Immature natural killer cell (primary cell): ENCODE measurements around the gene GPR26. TPM values are rescaled to one million over a fixed set of nuclear protein-coding genes. Genes with fewer than 3 reads are reported as not detected.

Source experiments
- DNase-seq, 3 donors: peaks; one replicate each; pipeline ENCODE4 v3.0.0; 2022; ENCODE audit warnings: mixed read lengths in 1 of 3
- H3K27ac Mint-ChIP-seq, 6 donors: one replicate each; pipeline ENCODE4 v1.8.0; 2020; ENCODE audit warnings: mixed read lengths in 6 of 6, mild to moderate bottlenecking in 5 of 6, inconsistent platforms in 4 of 6, moderate library complexity in 3 of 6
- H3K27me3 Mint-ChIP-seq, 3 donors: one replicate each; pipeline ENCODE4 v1.8.0; 2020 to 2021; ENCODE audit warnings: low read depth in 3 of 3, mild to moderate bottlenecking in 3 of 3, mixed read lengths in 3 of 3, moderate library complexity in 3 of 3, inconsistent platforms in 1 of 3
- H3K36me3 Mint-ChIP-seq, 3 donors: one replicate each; pipeline ENCODE4 v1.8.0; 2020; ENCODE audit warnings: mixed read lengths in 3 of 3, inconsistent platforms in 2 of 3, mild to moderate bottlenecking in 2 of 3
- H3K4me1 Mint-ChIP-seq, 2 donors: one replicate each; pipeline ENCODE4 v1.8.0; 2020; ENCODE audit warnings: inconsistent platforms in 2 of 2, mild to moderate bottlenecking in 2 of 2, mixed read lengths in 2 of 2, moderate library complexity in 1 of 2
- H3K4me3 Mint-ChIP-seq, 5 donors: one replicate each; pipeline ENCODE4 v1.8.0; 2020; ENCODE audit warnings: mild to moderate bottlenecking in 5 of 5, mixed read lengths in 5 of 5, inconsistent platforms in 3 of 5, moderate library complexity in 3 of 5
- H3K9me3 Mint-ChIP-seq, 6 donors: one replicate each; pipeline ENCODE4 v1.8.0; 2020; ENCODE audit warnings: mild to moderate bottlenecking in 6 of 6, mixed read lengths in 6 of 6, inconsistent platforms in 4 of 6, moderate library complexity in 3 of 6
- polyA plus RNA-seq, 3 donors: library from polyadenylated mRNA; unstranded; fragments of 300-500 nt; fragmentation: Illumina TruSeq; gene quantifications; one replicate each; pipeline ENCODE4 v1.2.3, GENCODE V29; 2021

GPR26 gene
- polyA plus RNA-seq, 3 donors from 2014 or later, result not detected

DNA sequence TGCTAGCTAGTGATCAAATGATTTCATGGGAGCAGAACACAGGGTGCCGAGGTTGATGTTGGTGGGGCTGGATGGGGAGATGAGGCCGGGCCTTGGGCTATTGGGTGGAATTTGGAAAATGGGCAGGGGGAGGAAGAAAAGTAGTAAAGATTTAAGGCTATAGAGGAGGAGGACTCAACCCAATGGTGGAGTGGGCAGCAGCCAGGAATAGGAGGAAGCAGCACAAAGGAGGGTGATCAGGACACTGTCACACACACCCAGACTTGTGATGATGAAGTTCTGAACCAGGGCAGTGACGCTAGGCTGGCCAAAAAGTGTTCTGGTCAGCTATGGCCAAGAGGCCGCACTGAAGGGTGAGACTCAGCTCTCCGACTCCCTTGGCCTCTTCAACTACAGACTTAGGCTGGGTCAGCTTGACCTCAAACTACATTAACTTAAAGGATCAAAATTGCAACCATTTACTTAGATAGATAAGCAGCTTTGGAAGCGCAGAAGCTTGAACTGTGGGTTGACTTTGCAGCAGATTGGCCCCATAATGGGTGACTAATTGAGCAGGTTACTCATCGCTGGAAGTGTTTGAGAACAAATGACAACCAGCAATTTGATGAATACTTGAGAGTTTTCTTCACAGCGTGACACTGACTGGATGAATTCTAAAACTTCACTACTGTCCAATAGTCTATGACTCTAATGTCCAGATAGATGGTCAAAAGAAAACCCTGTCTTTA is 29.4 kb upstream of the GPR26 start:
- Mint-ChIP-seq H3K27ac (no peak overlapping the region), H3K4me1 (no peaks in the 10 kb centered on the region), H3K36me3 (no peaks in the 10 kb centered on the region), H3K27me3 (peaks cover 4 to 9% (median 5%) of the 10 kb centered on the region in 3 donors), H3K9me3 (peaks cover 0 to 4% (median 0%) of the 10 kb centered on the region in 6 donors), H3K4me3 (no peak overlapping the region)
- DNase-seq, result no peak

DNA sequence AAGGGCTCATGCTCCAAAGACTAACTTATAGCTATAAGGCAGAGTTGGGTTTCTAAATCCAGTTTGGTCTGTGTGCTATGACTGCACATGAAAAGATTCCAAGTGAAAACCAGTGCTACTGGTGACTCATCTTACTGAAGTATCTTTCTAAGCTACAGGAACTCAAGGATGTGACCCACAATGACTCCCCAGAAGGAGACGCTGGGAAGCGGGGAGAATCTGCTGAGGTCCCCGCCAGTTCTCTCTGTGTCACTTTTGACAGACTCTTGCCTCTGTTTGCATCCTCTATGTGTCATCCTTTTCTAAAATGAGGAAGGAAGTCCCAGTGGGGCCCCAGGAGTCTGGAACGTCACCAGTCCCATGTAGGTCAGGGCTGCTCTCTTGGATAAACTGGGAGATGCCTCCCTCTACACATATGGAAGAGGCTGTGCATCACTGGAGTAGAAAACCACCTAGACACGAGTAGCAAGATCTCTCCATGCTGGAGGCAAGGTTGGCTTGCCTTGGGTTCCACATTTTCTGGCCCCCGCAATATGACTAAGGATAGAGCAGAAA is 28.8 kb upstream of the GPR26 start:
- Mint-ChIP-seq H3K36me3 (no peaks in the 10 kb centered on the region), H3K9me3 (peaks cover 0 to 4% (median 0%) of the 10 kb centered on the region in 6 donors), H3K27me3 (peaks cover 6 to 9% (median 7%) of the 10 kb centered on the region in 3 donors), H3K4me1 (no peaks in the 10 kb centered on the region), H3K27ac (no peak overlapping the region), H3K4me3 (no peak overlapping the region)
- DNase-seq, result no peak

DNA sequence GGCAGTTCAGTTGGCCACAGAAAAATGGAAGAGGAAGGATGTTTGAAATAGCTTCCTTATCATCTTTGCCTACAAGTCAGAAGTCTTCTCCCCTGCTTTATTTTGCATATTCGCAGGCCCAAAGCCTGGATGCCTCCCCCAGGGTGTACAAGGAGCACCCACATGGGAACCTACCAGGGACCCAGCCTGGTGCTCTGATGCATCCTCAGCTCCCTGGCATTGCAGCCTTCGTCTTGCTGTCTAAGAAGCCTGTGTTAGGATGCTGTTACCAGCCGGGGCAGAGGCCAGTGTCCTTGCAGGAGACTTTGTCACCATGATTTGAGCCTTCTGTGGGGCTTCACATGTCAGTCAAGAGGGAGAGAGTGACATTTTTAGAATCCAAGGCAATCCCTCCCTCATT is 27.0 kb upstream of the GPR26 start:
- H3K27me3 Mint-ChIP-seq, result peaks cover 4 to 8% (median 6%) of the 10 kb centered on the region in 3 donors

DNA sequence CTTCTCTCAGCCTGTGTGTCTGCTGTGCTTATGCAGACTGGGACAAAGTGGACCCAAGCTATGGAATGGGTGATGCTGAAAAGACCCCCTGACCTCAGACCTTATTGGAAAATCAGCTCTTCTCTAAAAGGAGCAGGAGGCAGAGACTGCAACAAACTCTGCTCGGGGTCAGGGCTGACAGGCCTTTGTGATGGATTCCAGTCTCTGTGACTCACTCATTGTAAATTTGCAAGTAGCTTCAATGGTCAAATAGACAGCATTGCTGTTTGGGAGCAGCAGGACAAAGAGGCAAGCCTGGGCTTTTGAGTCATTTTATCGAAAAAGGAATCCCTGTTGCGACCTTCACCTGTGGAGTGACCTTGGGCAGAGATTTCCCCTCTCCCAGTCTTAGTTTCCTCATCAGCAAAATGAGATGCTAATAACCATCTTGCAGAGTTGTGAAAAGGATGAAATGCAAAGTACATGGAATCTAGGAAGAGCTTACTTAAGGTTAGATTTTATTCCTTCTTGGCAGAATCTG is 26.1 kb upstream of the GPR26 start:
- DNase-seq, result no peak
- Mint-ChIP-seq H3K9me3 (peaks cover 0 to 2% (median 0%) of the 10 kb centered on the region in 6 donors), H3K27ac (no peak overlapping the region), H3K36me3 (no peaks in the 10 kb centered on the region), H3K27me3 (peaks cover 6 to 8% (median 8%) of the 10 kb centered on the region in 3 donors), H3K4me1 (no peaks in the 10 kb centered on the region), H3K4me3 (no peak overlapping the region)

More for the DNA sequence above, 27.0 kb upstream of the GPR26 start:
- Mint-ChIP-seq H3K4me1 (no peaks in the 10 kb centered on the region), H3K27ac (no peak overlapping the region), H3K9me3 (peaks cover 0 to 2% (median 0%) of the 10 kb centered on the region in 6 donors), H3K36me3 (no peaks in the 10 kb centered on the region), H3K4me3 (no peak overlapping the region)
- no peak for DNase-seq

DNA sequence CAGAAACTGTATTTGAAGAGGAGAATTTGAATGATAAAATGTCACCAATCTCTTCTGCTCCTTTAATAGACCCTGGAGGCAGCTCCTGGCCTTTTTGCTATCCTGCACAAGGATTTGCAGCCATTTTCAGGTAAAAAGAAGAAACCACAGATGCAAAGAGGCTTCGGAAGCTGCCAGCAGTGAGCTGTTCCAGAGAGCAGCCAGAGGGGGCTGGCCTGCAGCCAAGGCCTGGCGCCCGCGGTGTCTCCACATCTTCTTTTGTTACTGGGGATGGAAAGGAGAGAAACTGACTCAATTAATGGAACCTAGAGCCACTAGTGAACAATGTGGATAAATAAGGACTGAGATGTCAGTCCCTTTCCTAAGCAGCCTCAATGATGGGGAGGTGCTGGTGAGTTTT is 23.9 kb upstream of the GPR26 start:
- no peaks in the 10 kb centered on the region for H3K36me3 Mint-ChIP-seq
- no peak overlapping the region for H3K4me3 Mint-ChIP-seq

DNA sequence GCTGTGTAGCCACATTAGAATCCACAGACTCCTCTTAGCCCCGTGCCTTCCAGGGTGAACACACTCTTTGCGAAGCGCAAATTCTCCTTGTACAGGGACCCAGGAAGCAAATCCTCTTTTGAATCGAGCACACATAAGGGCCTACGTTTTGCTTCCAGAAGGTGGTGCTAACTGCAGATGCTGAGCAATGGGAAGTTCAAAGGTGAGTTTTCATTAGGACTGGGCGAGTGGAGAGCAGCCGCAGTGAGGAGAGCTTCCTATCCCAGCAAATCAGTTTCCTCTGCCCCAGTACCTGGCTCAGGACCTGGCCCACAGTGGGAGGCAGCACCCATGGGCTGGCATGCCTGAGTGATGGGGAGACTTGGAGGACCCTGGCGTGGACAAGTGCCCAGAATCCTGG is 23.5 kb upstream of the GPR26 start:
- Mint-ChIP-seq H3K4me3 (no peak overlapping the region), H3K36me3 (no peaks in the 10 kb centered on the region), H3K4me1 (no peaks in the 10 kb centered on the region), H3K27ac (no peak overlapping the region), H3K9me3 (no peaks in the 10 kb centered on the region), H3K27me3 (peaks cover 6 to 9% (median 8%) of the 10 kb centered on the region in 3 donors)
- DNase-seq, result no peak

More for the DNA sequence above, 23.9 kb upstream of the GPR26 start:
- Mint-ChIP-seq H3K27ac (no peak overlapping the region), H3K27me3 (peaks cover 6 to 8% (median 8%) of the 10 kb centered on the region in 3 donors), H3K4me1 (no peaks in the 10 kb centered on the region), H3K9me3 (no peaks in the 10 kb centered on the region)
- no peak for DNase-seq

DNA sequence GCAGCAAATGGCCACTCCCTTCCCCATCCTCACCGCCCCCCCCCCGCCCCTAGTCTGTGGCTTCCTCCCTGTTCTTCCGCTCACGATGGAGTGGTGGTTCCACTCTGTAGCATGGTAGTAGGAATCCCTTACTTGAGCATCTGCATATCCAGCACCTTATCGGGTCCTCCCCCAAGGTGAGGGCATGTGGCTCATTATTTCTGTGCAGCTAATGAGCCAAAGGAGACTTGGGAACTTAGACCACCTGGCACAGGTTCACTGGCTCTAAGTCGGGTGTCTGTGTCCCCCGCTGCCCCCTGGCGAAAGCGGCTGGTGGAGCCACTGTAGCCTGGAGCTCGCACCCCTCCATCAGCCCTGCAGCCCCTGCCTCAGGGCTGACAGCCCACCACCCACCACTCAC is 22.8 kb upstream of the GPR26 start:
- Mint-ChIP-seq H3K4me1 (no peaks in the 10 kb centered on the region), H3K27me3 (peaks cover 5 to 9% (median 6%) of the 10 kb centered on the region in 3 donors), H3K36me3 (no peaks in the 10 kb centered on the region), H3K27ac (no peak overlapping the region), H3K4me3 (no peak overlapping the region), H3K9me3 (no peaks in the 10 kb centered on the region)
- no peak for DNase-seq

DNA sequence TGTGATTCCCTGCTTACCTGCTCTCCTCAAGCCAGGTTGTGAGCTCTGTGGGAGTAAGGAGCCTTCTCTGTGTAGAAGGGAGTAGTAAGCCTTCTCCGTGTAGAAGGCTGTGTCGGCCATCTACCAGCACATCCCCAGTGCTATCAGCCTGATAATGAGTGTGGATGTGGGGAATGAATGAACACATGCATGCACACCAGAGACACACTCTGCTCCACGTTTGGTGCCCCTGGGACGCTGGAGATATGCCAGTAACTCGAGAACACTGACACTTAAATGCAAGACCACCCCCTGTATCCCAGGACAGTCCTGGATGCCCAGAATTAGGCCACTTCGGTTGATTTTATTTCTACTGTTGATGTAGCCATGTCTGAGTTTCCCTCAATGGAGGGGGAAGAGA is 21.1 kb upstream of the GPR26 start:
- no peaks in the 10 kb centered on the region for H3K36me3 Mint-ChIP-seq
- DNase-seq, result no peak
- H3K27me3 Mint-ChIP-seq, result peaks cover 2 to 8% (median 8%) of the 10 kb centered on the region in 3 donors
- H3K4me1 Mint-ChIP-seq, result no peaks in the 10 kb centered on the region
- no peak overlapping the region for H3K27ac Mint-ChIP-seq
- no peaks in the 10 kb centered on the region for H3K9me3 Mint-ChIP-seq
- H3K4me3 Mint-ChIP-seq, result no peak overlapping the region

DNA sequence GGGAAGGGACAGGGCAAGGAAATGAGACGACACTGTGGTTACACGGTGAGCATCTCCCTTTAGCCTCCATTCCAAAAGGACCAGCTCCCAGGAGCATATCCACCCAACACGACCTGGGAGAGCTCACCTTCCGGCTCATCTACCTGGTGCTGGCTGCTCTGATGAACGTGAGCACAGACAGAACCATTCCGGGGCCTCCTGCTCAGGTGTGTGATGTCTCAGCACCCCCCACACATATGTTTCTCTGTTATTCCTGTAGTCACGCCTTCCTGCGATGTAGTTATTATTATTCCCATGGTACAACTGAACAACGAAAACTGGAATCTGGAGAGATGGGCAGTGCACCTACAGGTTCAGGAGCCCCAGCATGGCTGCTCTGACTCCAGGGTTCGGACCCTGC is 20.5 kb upstream of the GPR26 start:
- Mint-ChIP-seq H3K9me3 (no peaks in the 10 kb centered on the region), H3K27ac (no peak overlapping the region), H3K4me3 (no peak overlapping the region), H3K36me3 (no peaks in the 10 kb centered on the region), H3K4me1 (no peaks in the 10 kb centered on the region), H3K27me3 (peaks cover 2 to 8% (median 6%) of the 10 kb centered on the region in 3 donors)
- DNase-seq, result no peak

DNA sequence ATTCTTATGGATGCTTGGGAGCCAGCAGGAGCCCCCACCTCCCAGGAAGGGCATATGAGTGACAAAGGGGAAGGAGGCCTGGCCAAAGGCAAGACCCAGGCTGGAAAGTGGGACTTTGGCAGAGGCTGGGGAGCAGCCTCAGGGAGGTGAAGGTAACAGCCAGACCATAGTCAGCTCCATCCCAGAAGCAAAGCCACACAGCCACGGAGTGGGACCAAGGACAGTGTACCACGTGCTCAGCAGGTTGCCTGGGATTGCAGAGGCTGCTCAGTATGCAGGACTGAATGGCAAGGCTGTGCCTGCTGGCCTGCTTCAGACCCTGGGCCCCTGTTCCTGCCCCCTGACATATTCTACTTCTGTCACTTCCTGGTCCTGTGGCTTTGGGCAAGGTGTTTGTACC is 17.6 kb upstream of the GPR26 start:
- Mint-ChIP-seq H3K4me1 (no peaks in the 10 kb centered on the region), H3K27me3 (peaks cover 2 to 4% (median 3%) of the 10 kb centered on the region in 3 donors), H3K36me3 (no peaks in the 10 kb centered on the region), H3K9me3 (no peaks in the 10 kb centered on the region), H3K4me3 (no peak overlapping the region), H3K27ac (no peak overlapping the region)
- DNase-seq, result no peak

DNA sequence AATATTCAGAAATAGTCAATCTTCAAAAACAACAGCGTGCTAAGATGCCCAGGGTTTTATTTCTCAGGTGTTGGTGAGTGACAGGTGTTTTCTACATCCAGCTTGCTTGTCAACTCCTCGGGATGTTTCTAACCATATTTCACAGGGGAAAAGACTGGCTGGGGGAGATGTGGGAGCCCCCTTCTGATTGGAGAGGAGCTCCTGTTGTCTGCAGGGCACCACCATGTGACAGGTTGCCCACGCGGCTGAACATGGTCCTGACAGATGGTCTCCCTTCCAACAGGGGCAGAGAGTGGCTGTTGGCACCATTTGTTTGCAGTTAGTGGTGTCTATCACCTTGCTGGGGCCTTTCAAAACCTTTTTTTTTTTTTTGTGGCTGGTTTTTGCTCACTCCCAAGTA is 16.5 kb upstream of the GPR26 start:
- no peak overlapping the region for H3K4me3 Mint-ChIP-seq
- H3K4me1 Mint-ChIP-seq, result no peaks in the 10 kb centered on the region
- no peaks in the 10 kb centered on the region for H3K36me3 Mint-ChIP-seq
- DNase-seq, result no peak
- H3K27ac Mint-ChIP-seq, result no peak overlapping the region
- peaks cover 2 to 3% (median 3%) of the 10 kb centered on the region in 3 donors for H3K27me3 Mint-ChIP-seq
- H3K9me3 Mint-ChIP-seq, result no peaks in the 10 kb centered on the region

DNA sequence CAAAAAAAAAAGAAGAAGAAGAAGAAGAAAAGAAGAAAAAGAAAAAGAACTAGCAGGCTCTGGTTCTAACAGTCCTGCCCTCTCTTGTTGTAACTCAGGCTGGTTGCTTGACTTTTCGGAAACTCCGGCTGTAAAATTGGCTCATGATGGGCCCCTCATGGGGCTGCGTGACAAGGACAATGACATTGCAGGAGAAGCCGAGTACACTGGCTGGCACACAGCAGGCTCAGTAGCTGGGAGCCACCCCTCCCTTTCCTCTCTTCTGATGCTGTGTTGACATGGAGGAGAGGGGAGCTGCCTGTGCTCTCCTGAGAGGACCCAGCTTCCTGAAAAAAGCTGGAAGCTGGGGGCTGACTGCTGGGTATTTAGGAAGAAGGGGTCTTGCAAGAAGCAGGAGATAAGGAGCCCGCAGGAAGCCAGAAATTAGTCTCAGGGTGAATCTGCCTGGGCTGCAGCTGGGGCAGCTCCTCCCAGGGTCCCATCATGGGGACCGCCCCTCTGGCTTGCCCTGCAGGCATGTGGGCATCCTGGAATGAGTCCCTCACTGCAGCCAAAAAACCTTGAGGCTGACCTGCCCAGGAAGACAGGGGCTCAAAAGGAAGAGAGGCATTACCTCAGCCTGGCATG is 14.6 kb upstream of the GPR26 start:
- Mint-ChIP-seq H3K4me3 (no peak overlapping the region), H3K27me3 (peaks cover 0 to 3% (median 1%) of the 10 kb centered on the region in 3 donors), H3K4me1 (no peaks in the 10 kb centered on the region), H3K27ac (no peak overlapping the region), H3K36me3 (no peaks in the 10 kb centered on the region), H3K9me3 (no peaks in the 10 kb centered on the region)
- no peak for DNase-seq

DNA sequence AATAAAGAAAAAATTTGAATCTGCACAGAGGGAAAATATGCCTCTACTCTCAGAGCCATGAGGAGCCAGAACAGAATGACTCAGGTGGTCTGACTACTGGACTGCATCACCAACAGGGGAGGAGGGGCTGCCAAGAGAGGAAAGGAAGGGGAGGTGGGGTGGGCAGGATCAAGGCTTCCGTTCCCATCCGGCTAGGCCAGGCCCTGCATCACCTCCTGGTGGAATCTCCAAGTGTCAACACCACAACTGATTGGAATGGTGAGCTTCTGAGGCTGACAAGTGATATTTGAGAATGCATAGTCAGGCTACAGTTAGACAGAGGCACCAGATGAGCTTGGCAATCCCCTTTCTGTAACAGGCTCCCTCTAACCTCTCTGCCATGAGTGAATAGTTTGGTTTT is 10.4 kb upstream of the GPR26 start:
- no peaks in the 10 kb centered on the region for H3K9me3 Mint-ChIP-seq
- H3K27ac Mint-ChIP-seq, result no peak overlapping the region
- peaks cover 0 to 4% (median 0%) of the 10 kb centered on the region in 3 donors for H3K27me3 Mint-ChIP-seq
- H3K36me3 Mint-ChIP-seq, result no peaks in the 10 kb centered on the region
- no peak for DNase-seq
- H3K4me1 Mint-ChIP-seq, result no peaks in the 10 kb centered on the region
- H3K4me3 Mint-ChIP-seq, result no peak overlapping the region

DNA sequence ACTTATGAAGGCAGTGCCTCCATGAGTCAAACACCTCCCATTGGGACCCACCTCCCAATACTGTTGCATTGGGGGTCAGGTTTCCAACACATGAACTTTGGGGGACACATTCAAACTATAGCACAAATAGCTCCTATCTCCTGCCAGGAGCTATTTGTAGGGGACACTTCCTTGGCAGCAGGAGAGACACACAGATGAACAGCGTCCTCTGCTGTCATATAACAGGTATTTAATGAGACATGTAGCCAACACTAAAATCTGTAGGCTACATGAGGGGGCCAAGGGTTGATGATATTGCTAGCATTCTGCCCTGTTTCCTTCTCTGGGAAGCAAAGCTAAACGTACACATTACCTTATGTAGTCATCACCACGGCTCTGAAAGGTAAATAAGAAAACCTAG is 2.6 kb upstream of the GPR26 start:
- H3K27me3 Mint-ChIP-seq, result peaks cover 6 to 8% (median 7%) of the 10 kb centered on the region in 3 donors
- no peak overlapping the region for H3K27ac Mint-ChIP-seq
- H3K4me1 Mint-ChIP-seq, result no peaks in the 10 kb centered on the region
- no peaks in the 10 kb centered on the region for H3K9me3 Mint-ChIP-seq
- DNase-seq, result no peak
- H3K4me3 Mint-ChIP-seq, result no peak overlapping the region
- peaks cover 0 to 3% (median 0%) of the 10 kb centered on the region in 3 donors for H3K36me3 Mint-ChIP-seq
